AG04449 (cell line): Measurements from ENCODE around the gene OR10H5.
"Not testable (repeated sequence)": the region's sequence is repeated elsewhere in the genome, so short reads cannot be mapped to it uniquely, and the experiment has no call there.

Source experiments
- CTCF ChIA-PET: fragments of 350-600 bp; formaldehyde crosslinking; extraction: SDS; loops from one replicate; lab custom pipeline; 2021; ENCODE audit warnings: antibody characterized with exemption; lab: Yijun Ruan, JAX
- POLR2A ChIA-PET: fragments of 400-600, 350-600 bp; formaldehyde crosslinking; extraction: SDS; loops from one replicate; lab custom pipeline; 2020; ENCODE audit warnings: antibody characterized with exemption, inconsistent platforms; lab: Yijun Ruan, JAX
- DNase-seq: peaks from one replicate; pipeline ENCODE4 v3.0.0-alpha.2; 2010; ENCODE audit warnings: low read depth, low spot score
- H3K4me3 ChIP-seq: 2 replicates; pipeline ENCODE4 v1.5.1; 2011; ENCODE audit warnings: low read depth, mild to moderate bottlenecking, control low read depth, low read length
- CTCF ChIP-seq: IDR thresholded peaks from one replicate; pipeline ENCODE4 v1.5.1; 2011; ENCODE audit warnings: mild to moderate bottlenecking, moderate library complexity, low read length, control low read depth, inconsistent platforms; ENCODE audit not compliant: insufficient read depth; ENCODE audit errors: missing control alignments

Gene OR10H5

DNA sequence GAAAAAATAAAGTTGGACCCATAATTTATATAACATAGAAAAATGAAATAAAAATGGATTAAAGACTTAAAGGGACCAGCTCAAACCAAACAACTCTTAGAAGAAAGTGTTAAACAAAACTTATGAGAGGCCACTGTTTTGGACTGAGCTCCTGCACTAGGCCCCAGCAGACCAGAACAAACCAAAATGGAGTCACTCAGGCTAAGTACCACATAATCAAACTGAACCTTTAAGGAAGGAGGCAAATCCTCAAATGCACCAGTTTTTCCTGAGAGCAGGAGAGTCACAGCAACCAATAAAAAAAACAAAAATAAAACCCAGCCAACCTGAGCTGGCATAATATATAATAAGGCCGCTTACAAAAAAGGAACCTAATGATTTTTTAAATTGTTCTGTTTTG lies 38.3 kb downstream of the OR10H5 start:
- ChIA-PET CTCF (no interaction called here), POLR2A (no interaction called here)

DNA sequence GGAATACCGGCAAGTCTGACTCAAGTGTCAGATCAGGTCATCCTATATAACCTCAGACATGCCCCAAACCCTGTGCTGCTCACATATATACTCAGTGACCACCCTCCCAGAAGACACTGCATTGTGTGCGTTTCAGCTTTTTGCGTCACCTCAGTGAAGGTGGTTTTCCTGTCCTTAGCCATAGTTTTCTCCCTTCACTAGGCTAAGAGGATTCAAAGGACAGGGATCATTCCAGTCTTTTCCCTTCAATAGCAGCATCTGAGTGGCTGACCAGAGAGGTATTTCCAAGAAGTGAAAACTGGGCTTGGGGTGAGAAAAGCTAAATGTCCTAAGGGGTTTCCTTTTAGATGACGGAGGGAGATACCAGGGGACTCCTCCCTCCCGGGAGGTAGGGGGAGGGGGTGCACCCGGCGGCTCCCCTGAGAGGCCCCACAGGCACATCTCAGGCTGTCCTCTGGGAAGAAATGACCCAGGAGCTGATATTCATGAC lies 40.7 kb downstream of the OR10H5 start:
- no peak for DNase-seq
- ChIA-PET POLR2A (no interaction called here), CTCF (no interaction called here)
- no peak for TF ChIP-seq CTCF
- H3K4me3 ChIP-seq: no peak overlapping the region

More for the DNA sequence above, 38.3 kb downstream of the OR10H5 start:
- no peak for DNase-seq
- no peak for TF ChIP-seq CTCF
- no peak overlapping the region for H3K4me3 ChIP-seq

DNA sequence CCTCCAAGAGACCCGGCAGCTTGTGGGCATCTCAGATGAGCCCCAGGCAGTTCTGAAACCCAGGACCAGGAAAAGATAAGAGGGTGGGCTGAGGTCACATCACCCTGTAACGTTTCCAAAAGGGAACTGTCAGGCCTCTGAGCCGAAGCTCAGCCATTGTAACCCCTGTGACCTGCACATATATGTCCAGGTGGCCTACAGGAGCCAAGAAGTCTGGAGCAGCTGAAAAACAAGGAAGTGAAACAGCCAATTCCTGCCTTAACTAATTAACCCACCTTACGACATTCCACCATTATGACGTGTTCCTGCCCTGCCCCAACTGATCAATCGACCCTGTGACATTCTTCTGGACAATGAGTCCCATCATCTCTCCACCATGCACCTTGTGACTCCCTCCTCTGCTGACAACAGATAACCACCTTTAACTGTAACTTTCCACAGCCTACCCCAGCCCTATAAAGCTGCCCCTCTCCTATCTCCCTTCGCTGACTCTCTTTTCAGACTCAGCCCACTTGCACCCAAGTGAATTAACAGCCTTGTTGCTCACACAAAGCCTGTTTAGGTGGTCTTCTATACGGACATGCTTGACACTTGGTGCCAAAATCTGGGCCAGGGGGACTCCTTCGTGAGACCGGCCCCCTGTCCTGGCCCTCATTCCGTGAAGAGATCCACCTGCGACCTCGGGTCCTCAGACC lies 41.3 kb downstream of the OR10H5 start:
- CTCF ChIA-PET, POLR2A ChIA-PET, DNase-seq, H3K4me3 ChIP-seq: not testable (repeated sequence)

DNA sequence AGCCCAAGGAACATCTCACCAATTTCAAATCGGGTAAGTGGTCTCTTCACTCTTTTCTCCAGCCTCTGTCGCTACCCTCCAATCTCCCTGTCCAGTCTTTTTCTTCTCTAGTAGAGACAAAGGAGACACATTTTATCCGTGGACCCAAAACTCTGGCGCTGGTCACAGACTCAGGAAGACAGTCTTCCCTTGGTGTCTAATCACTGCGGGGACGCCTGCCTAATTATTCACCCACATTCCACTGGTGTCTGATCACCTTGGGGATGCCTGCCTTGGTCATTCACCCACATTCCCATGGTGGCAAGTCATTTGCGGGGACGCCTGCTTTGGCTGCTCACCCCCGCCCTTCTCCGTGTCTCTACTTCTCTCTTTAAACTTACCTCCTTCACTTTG lies 41.8 kb downstream of the OR10H5 start:
- DNase-seq: no peak
- no peak overlapping the region for H3K4me3 ChIP-seq
- no peak for TF ChIP-seq CTCF
- CTCF ChIA-PET: no interaction called here
- POLR2A ChIA-PET: no interaction called here

- H3K4me3 ChIP-seq: no peak overlapping the region
- ChIA-PET CTCF (no interaction called here), POLR2A (no interaction called here)
- no peak for DNase-seq
- TF ChIP-seq CTCF: no peak
These were observed 42.3 kb downstream of the OR10H5 start for GRCh38 chr19:15829786-15830185.

DNA sequence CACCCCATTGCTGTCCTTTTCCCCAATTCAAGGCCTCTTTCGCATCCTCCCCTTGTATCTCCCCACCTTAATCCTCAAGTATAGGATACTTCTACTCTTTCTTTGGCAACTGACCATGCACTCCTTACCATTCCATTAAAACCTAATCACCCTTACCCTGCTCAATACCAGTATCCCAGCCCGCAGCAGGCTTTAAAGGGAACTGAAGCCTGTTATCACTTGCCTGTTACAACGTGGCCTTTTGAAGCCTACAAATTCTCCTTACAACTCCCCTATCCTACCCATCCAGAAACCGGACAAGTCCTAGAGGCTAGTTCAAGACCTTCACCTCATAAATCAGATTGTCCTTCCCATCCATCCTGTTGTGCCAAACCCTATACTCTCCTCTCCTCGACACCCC lies 44.2 kb downstream of the OR10H5 start:
- CTCF ChIA-PET: no interaction called here
- TF ChIP-seq CTCF: no peak
- no peak overlapping the region for H3K4me3 ChIP-seq
- POLR2A ChIA-PET: no interaction called here
- no peak for DNase-seq

GRCh38 chr19:15834232-15834631 lies 46.8 kb downstream of the OR10H5 start:
- H3K4me3 ChIP-seq, POLR2A ChIA-PET, CTCF ChIA-PET: not testable (repeated sequence)

GRCh38 chr19:15835565-15836329 lies 48.3 kb downstream of the OR10H5 start:
- H3K4me3 ChIP-seq: peak overlapping the region; percentile 81
- DNase-seq, CTCF ChIA-PET, POLR2A ChIA-PET: not testable (repeated sequence)

More at GRCh38 chr19:15834232-15834631, 46.8 kb downstream of the OR10H5 start:
- DNase-seq: not testable (repeated sequence)
